ENCODE measurements around the gene ARHGAP24. TPM values are rescaled to one million over a fixed set of nuclear protein-coding genes. Genes with fewer than 3 reads are reported as not detected.

Gene ARHGAP24
- total RNA-seq, 2 experiments from 2014 or later = 0.30 to 0.53 TPM

DNA sequence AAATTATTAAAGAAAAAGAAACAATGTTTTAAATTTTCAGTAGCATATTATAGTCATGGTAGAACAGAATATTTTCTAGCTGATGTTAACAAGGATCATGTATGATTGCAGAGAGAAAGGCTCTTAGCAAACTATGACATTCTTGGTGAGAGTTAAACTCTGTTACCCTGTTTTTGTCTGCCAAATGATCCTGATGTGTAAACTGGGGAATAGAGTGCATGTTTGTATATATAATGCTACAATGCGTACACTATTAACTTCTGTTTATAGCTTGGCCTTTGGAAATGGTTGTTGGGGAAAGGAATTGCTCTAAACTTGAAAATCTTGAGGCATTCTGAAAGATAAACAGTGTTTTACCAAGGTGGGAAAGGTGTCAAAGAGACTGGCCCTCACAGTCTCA lies 292.7 kb downstream of the ARHGAP24 start:
- no peaks in the 10 kb centered on the region for H3K36me3 ChIP-seq (ENCODE audit: insufficient read depth, low read length)
- no peaks in the 10 kb centered on the region for H3K27me3 ChIP-seq (ENCODE audit: control insufficient read depth in 1 of 2, insufficient read depth in 2 of 2, low read length in 2 of 2)
- Mint-ChIP-seq H3K36me3 (ENCODE audit: low read depth) (no peaks in the 10 kb centered on the region), H3K4me1 (ENCODE audit: low read depth) (no peaks in the 10 kb centered on the region), H3K4me3 (no peak overlapping the region), H3K9me3 (no peaks in the 10 kb centered on the region), H3K27me3 (no peaks in the 10 kb centered on the region), H3K27ac (no peak overlapping the region)
- TF ChIP-seq, protein P1, sequence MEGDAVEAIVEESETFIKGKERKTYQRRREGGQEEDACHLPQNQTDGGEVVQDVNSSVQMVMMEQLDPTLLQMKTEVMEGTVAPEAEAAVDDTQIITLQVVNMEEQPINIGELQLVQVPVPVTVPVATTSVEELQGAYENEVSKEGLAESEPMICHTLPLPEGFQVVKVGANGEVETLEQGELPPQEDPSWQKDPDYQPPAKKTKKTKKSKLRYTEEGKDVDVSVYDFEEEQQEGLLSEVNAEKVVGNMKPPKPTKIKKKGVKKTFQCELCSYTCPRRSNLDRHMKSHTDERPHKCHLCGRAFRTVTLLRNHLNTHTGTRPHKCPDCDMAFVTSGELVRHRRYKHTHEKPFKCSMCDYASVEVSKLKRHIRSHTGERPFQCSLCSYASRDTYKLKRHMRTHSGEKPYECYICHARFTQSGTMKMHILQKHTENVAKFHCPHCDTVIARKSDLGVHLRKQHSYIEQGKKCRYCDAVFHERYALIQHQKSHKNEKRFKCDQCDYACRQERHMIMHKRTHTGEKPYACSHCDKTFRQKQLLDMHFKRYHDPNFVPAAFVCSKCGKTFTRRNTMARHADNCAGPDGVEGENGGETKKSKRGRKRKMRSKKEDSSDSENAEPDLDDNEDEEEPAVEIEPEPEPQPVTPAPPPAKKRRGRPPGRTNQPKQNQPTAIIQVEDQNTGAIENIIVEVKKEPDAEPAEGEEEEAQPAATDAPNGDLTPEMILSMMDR (IDR thresholded peaks at IDR 0.05) = no peak
- ATAC-seq (ENCODE audit: poor library complexity) = no peak
- H3K4me3 ChIP-seq (ENCODE audit: low read length) = no peak overlapping the region
- no peak overlapping the region for H3K27ac ChIP-seq (ENCODE audit: low read depth in 1 of 2, low read length in 2 of 2)
- H3K4me1 ChIP-seq (ENCODE audit: insufficient read depth, low read length) = no peaks in the 10 kb centered on the region
- DNase-seq = no peak
- H3K9me3 ChIP-seq (ENCODE audit: control insufficient read depth in 1 of 2, insufficient read depth in 1 of 2, low read length in 2 of 2) = peaks cover 0 to 4% of the 10 kb centered on the region in 2 experiments
- CTCF ChIA-PET = no interaction called here
- POLR2A ChIA-PET = no interaction called here
- intact Hi-C loops (cut with DNase I, micrococcal nuclease) = no loop called here

- ChIA-PET CTCF (no interaction called here), POLR2A (no interaction called here)
- Histone ChIP-seq H3K9me3 (ENCODE audit: control insufficient read depth in 1 of 2, insufficient read depth in 1 of 2, low read length in 2 of 2) (peaks cover 0 to 4% of the 10 kb centered on the region in 2 experiments), H3K4me1 (ENCODE audit: insufficient read depth, low read length) (no peaks in the 10 kb centered on the region), H3K4me3 (ENCODE audit: low read length) (no peak overlapping the region), H3K36me3 (ENCODE audit: insufficient read depth, low read length) (no peaks in the 10 kb centered on the region), H3K27me3 (ENCODE audit: control insufficient read depth in 1 of 2, insufficient read depth in 2 of 2, low read length in 2 of 2) (no peaks in the 10 kb centered on the region), H3K27ac (ENCODE audit: low read depth in 1 of 2, low read length in 2 of 2) (no peak overlapping the region)
- Mint-ChIP-seq H3K27me3 (no peaks in the 10 kb centered on the region), H3K27ac (no peak overlapping the region), H3K4me1 (ENCODE audit: low read depth) (no peaks in the 10 kb centered on the region), H3K36me3 (ENCODE audit: low read depth) (no peaks in the 10 kb centered on the region), H3K9me3 (no peaks in the 10 kb centered on the region), H3K4me3 (no peak overlapping the region)
- TF ChIP-seq, protein P1 (IDR thresholded peaks at IDR 0.05) = no peak
- intact Hi-C loops (cut with DNase I, micrococcal nuclease) = no loop called here
- ATAC-seq (ENCODE audit: poor library complexity) (no peak), DNase-seq (no peak)
These were observed 294.1 kb downstream of the ARHGAP24 start for GRCh38 chr4:85769009-85769408.

- H3K27me3 Mint-ChIP-seq = no peaks in the 10 kb centered on the region
- Histone ChIP-seq H3K36me3 (ENCODE audit: insufficient read depth, low read length) (no peaks in the 10 kb centered on the region), H3K4me1 (ENCODE audit: insufficient read depth, low read length) (no peaks in the 10 kb centered on the region), H3K9me3 (ENCODE audit: control insufficient read depth in 1 of 2, insufficient read depth in 1 of 2, low read length in 2 of 2) (peaks cover 0 to 4% of the 10 kb centered on the region in 2 experiments), H3K27ac (ENCODE audit: low read depth in 1 of 2, low read length in 2 of 2) (no peak overlapping the region), H3K27me3 (ENCODE audit: control insufficient read depth in 1 of 2, insufficient read depth in 2 of 2, low read length in 2 of 2) (no peaks in the 10 kb centered on the region), H3K4me3 (ENCODE audit: low read length) (no peak overlapping the region)
- no peak overlapping the region for H3K4me3 Mint-ChIP-seq
- intact Hi-C loops (cut with DNase I, micrococcal nuclease) = no loop called here
- ATAC-seq (ENCODE audit: poor library complexity) (no peak), DNase-seq (no peak)
- no peaks in the 10 kb centered on the region for H3K4me1 Mint-ChIP-seq (ENCODE audit: low read depth)
- ChIA-PET CTCF (no interaction called here), POLR2A (no interaction called here)
- TF ChIP-seq, protein P1 (IDR thresholded peaks at IDR 0.05) = no peak
- no peaks in the 10 kb centered on the region for H3K9me3 Mint-ChIP-seq
- no peaks in the 10 kb centered on the region for H3K36me3 Mint-ChIP-seq (ENCODE audit: low read depth)
- H3K27ac Mint-ChIP-seq = no peak overlapping the region
These were observed 297.5 kb downstream of the ARHGAP24 start for GRCh38 chr4:85772470-85772869.

All from CD4-positive, alpha-beta T cell (primary cell).